H1 (cell line): ENCODE data around the gene FLT1. TPM values are rescaled to one million over a fixed set of nuclear protein-coding genes. Genes with fewer than 3 reads are reported as not detected.

Experiments
- CTCF ChIA-PET: fragments of 300-600 bp; sonication (Branson Sonifier 250); formaldehyde crosslinking; loops from one replicate; lab custom pipeline; 2021; ENCODE audit not compliant: partially characterized antibody; lab: Charles Lee
- POLR2A ChIA-PET: fragments of 300-600 bp; sonication (Branson Sonifier 250); formaldehyde crosslinking; loops from one replicate; lab custom pipeline; 2021; ENCODE audit warnings: inconsistent platforms; ENCODE audit not compliant: partially characterized antibody; lab: Charles Lee
- DNase-seq, 2 experiments: peaks; one replicate each; pipeline versions ENCODE4 v3.0.0 to v3.0.0-alpha.2; 2010 to 2022; ENCODE audit warnings: low spot score in 2 of 2, low read depth in 1 of 2, mixed read lengths in 1 of 2
- FAIRE-seq: peaks from 2 replicates; lab custom pipeline; 2011; peaks lifted over from hg19 to GRCh38; lab: Jason Lieb, UNC
- H2AFZ ChIP-seq: 2 replicates; pipeline ENCODE4 v1.8.1; 2012; ENCODE audit warnings: low read length, inconsistent platforms
- H2AK5ac ChIP-seq: 2 replicates; pipeline ENCODE4 v1.6.1; 2013; ENCODE audit warnings: low read depth, low read length
- H2BK120ac ChIP-seq: replicated peaks from 2 replicates; pipeline ENCODE3; 2013; ENCODE audit warnings: low read depth, low read length, inconsistent platforms
- H2BK12ac ChIP-seq: 2 replicates; pipeline ENCODE4 v1.6.1; 2013; ENCODE audit warnings: low read depth, low read length
- H2BK15ac ChIP-seq: 2 replicates; pipeline ENCODE4 v1.6.1; 2013; ENCODE audit warnings: low read length
- H2BK20ac ChIP-seq: 2 replicates; pipeline ENCODE4 v1.6.1; 2013; ENCODE audit warnings: low read length
- H2BK5ac ChIP-seq: 2 replicates; pipeline ENCODE4 v1.6.1; 2013; ENCODE audit warnings: low read depth, low read length
- H3K14ac ChIP-seq: 2 replicates; pipeline ENCODE4 v1.6.1; 2013; ENCODE audit warnings: inconsistent platforms; ENCODE audit not compliant: insufficient read length
- H3K18ac ChIP-seq: 2 replicates; pipeline ENCODE4 v1.6.1; 2013; ENCODE audit warnings: low read length; ENCODE audit errors: extremely low read depth
- H3K23ac ChIP-seq: 2 replicates; pipeline ENCODE4 v1.6.1; 2013; ENCODE audit warnings: inconsistent platforms; ENCODE audit not compliant: insufficient read length
- H3K23me2 ChIP-seq: 2 replicates; pipeline ENCODE4 v1.6.1; 2013; ENCODE audit warnings: low read depth, low read length
- H3K27ac ChIP-seq: 2 replicates; pipeline ENCODE4 v1.6.1; 2011; ENCODE audit warnings: low read depth, low read length, inconsistent platforms
- H3K27me3 ChIP-seq, 4 experiments: replicated peaks in 1 of 4; 1 replicate in 1 of 4; 2 replicates in 3 of 4; pipeline versions ENCODE4 v1.6.1 to v1.8.1; 2011 to 2013; ENCODE audit warnings: low read length in 3 of 4, mild to moderate bottlenecking in 3 of 4, inconsistent platforms in 2 of 4, mixed read lengths in 2 of 4, moderate library complexity in 1 of 4; ENCODE audit not compliant: control insufficient read depth in 3 of 4, insufficient read depth in 3 of 4; ENCODE audit errors: extremely low read depth in 1 of 4
- H3K36me3 ChIP-seq, 4 experiments: 2 replicates each; pipeline versions ENCODE4 v1.6.1 to v1.8.1; 2011 to 2013; ENCODE audit warnings: mild to moderate bottlenecking in 4 of 4, low read length in 3 of 4, moderate library complexity in 2 of 4, control low read depth in 1 of 4, inconsistent platforms in 1 of 4; ENCODE audit not compliant: insufficient read depth in 4 of 4, control insufficient read depth in 2 of 4
- H3K4ac ChIP-seq: replicated peaks from 2 replicates; pipeline ENCODE3; 2013; ENCODE audit warnings: low read length, low read depth, mixed read lengths, inconsistent platforms; ENCODE audit not compliant: insufficient read length
- H3K4me1 ChIP-seq, 4 experiments: replicated peaks in 1 of 4; 1 replicate in 1 of 4; 2 replicates in 3 of 4; pipeline versions ENCODE4 v1.6.1 to v1.8.1; 2011 to 2013; ENCODE audit warnings: low read length in 3 of 4, inconsistent platforms in 2 of 4, mixed read lengths in 1 of 4; ENCODE audit not compliant: insufficient read depth in 4 of 4, control insufficient read depth in 3 of 4
- H3K4me2 ChIP-seq, 2 experiments: 2 replicates each; pipeline versions ENCODE4 v1.6.1 to v1.8.1; 2011 to 2013; ENCODE audit warnings: low read depth in 2 of 2, low read length in 2 of 2, control low read depth in 1 of 2, inconsistent platforms in 1 of 2, mild to moderate bottlenecking in 1 of 2; ENCODE audit not compliant: insufficient read depth in 1 of 2
- H3K4me3 ChIP-seq, 4 experiments: fragments of 200-600, 300-600 bp in 1 of 4; sonication (generic), shearing (Covaris generic), sonication (Bioruptor Twin) in 1 of 4; 2 replicates each; pipeline versions ENCODE4 v1.5.1 to v1.8.1; 2011 to 2016; ENCODE audit warnings: low read length in 4 of 4, low read depth in 3 of 4, control low read depth in 2 of 4, inconsistent platforms in 2 of 4, mild to moderate bottlenecking in 2 of 4, mixed read lengths in 1 of 4, moderate library complexity in 1 of 4; ENCODE audit not compliant: insufficient read depth in 2 of 4; ENCODE audit errors: extremely low read depth in 1 of 4
- H3K56ac ChIP-seq: replicated peaks from 2 replicates; pipeline ENCODE3; 2013; ENCODE audit warnings: low read depth, mild to moderate bottlenecking, mixed read lengths, low read length, inconsistent platforms; ENCODE audit not compliant: insufficient read length
- H3K79me1 ChIP-seq: 2 replicates; pipeline ENCODE4 v1.6.1; 2013; ENCODE audit warnings: low read depth, low read length, control low read depth
- H3K79me2 ChIP-seq, 2 experiments: 2 replicates each; pipeline versions ENCODE4 v1.6.1 to v1.8.1; 2012 to 2013; ENCODE audit warnings: low read length in 2 of 2, mild to moderate bottlenecking in 2 of 2, inconsistent platforms in 1 of 2; ENCODE audit not compliant: insufficient read depth in 2 of 2, control insufficient read depth in 1 of 2
- H3K9ac ChIP-seq, 4 experiments: replicated peaks in 1 of 4; 1 replicate in 1 of 4; 2 replicates in 3 of 4; pipeline versions ENCODE4 v1.6.1 to v1.8.1; 2011 to 2013; ENCODE audit warnings: low read depth in 3 of 4, low read length in 3 of 4, control low read depth in 2 of 4, mild to moderate bottlenecking in 2 of 4, moderate library complexity in 2 of 4, inconsistent platforms in 1 of 4; ENCODE audit errors: extremely low read depth in 1 of 4
- H3K9me3 ChIP-seq, 2 experiments: 2 replicates each; pipeline versions ENCODE4 v1.6.1 to v1.8.1; 2012 to 2013; ENCODE audit warnings: mild to moderate bottlenecking in 2 of 2, moderate library complexity in 2 of 2, control low read depth in 1 of 2, inconsistent platforms in 1 of 2, low read depth in 1 of 2, low read length in 1 of 2, mixed read lengths in 1 of 2; ENCODE audit not compliant: insufficient read depth in 2 of 2
- H4K20me1 ChIP-seq, 2 experiments: replicated peaks in 1 of 2; 2 replicates each; pipeline versions ENCODE3 to v1.8.1; 2011 to 2013; ENCODE audit warnings: inconsistent platforms in 2 of 2, low read length in 2 of 2, mild to moderate bottlenecking in 1 of 2; ENCODE audit not compliant: insufficient read depth in 2 of 2, control insufficient read depth in 1 of 2
- H4K5ac ChIP-seq: 2 replicates; pipeline ENCODE4 v1.6.1; 2013; ENCODE audit warnings: low read length, low read depth, mixed read lengths, inconsistent platforms; ENCODE audit not compliant: insufficient read length
- H4K8ac ChIP-seq: 2 replicates; pipeline ENCODE4 v1.8.0; 2013; ENCODE audit warnings: mild to moderate bottlenecking, moderate library complexity, low read length, inconsistent platforms; ENCODE audit not compliant: insufficient read depth; ENCODE audit errors: extremely low read depth
- H4K91ac ChIP-seq: replicated peaks from 2 replicates; pipeline ENCODE3; 2013; ENCODE audit warnings: low read length, mixed read lengths, inconsistent platforms; ENCODE audit not compliant: insufficient read length
- BRCA1 ChIP-seq: IDR thresholded peaks from 2 replicates; pipeline ENCODE4 v1.6.1; 2012; ENCODE audit warnings: low read depth, low read length, improper control_type of control experiment
- CBX8 ChIP-seq: fragments of 300-800, 300-1000 bp; sonication (generic); IDR thresholded peaks from 2 replicates; pipeline ENCODE4 v1.7.1; 2016; ENCODE audit warnings: low read depth, low read length, borderline replicate concordance
- CTCF ChIP-seq, 3 experiments: IDR thresholded peaks; 1 replicate in 2 of 3; 2 replicates in 1 of 3; pipeline versions ENCODE4 v1.5.1 to v1.6.1; 2011; ENCODE audit warnings: low read length in 3 of 3, mild to moderate bottlenecking in 3 of 3, inconsistent platforms in 2 of 3, low read depth in 1 of 3, moderate library complexity in 1 of 3; ENCODE audit not compliant: insufficient read depth in 1 of 3; ENCODE audit errors: control extremely low read depth in 1 of 3
- JUN ChIP-seq: IDR thresholded peaks from 2 replicates; pipeline ENCODE4 v1.6.1; 2011; ENCODE audit warnings: low read depth, mild to moderate bottlenecking, improper control_type of control experiment, low read length
- RAD21 ChIP-seq, 2 experiments: IDR thresholded peaks in 1 of 2; conservative IDR thresholded peaks in 1 of 2; 2 replicates each; pipeline ENCODE4 v1.6.1; 2011; ENCODE audit warnings: low read depth in 2 of 2, low read length in 2 of 2, improper control_type of control experiment in 1 of 2, inconsistent platforms in 1 of 2, mild to moderate bottlenecking in 1 of 2, moderate library complexity in 1 of 2
- SP2 ChIP-seq: IDR thresholded peaks from 2 replicates; pipeline ENCODE4 v1.6.1; 2012; ENCODE audit warnings: mild to moderate bottlenecking, low read length, inconsistent platforms
- TAF1 ChIP-seq: IDR thresholded peaks from 2 replicates; pipeline ENCODE4 v1.6.1; 2011; ENCODE audit warnings: mild to moderate bottlenecking, low read depth, low read length
- TCF12 ChIP-seq: IDR thresholded peaks from 2 replicates; pipeline ENCODE4 v1.6.1; 2011; ENCODE audit warnings: low read depth, mild to moderate bottlenecking, low read length
- ZNF274 ChIP-seq: IDR thresholded peaks from 2 replicates; pipeline ENCODE4 v1.7.0; 2012; ENCODE audit warnings: low read length, borderline replicate concordance; ENCODE audit errors: extremely low read depth
- WGBS, 2 experiments: shearing (Covaris generic) in 1 of 2; methylation state at CpG; one replicate each; pipeline versions ENCODE4 v1.1.6 to v1.1.7; 2013 to 2015; ENCODE audit warnings: low lambda C conversion rate in 2 of 2, mixed read lengths in 2 of 2, inconsistent platforms in 1 of 2, low coverage in 1 of 2, missing lambda C conversion rate in 1 of 2; ENCODE audit not compliant: insufficient replicate concordance in 2 of 2, insufficient coverage in 1 of 2, insufficient read length in 1 of 2; ENCODE audit errors: extremely low coverage in 1 of 2, missing lambda C conversion rate in 1 of 2; 5-methylcytosine and 5-hydroxymethylcytosine counted together
- polyA plus RNA-seq, 7 experiments: library from polyadenylated mRNA; depleted of rRNA in 3 of 7; stranded (reverse) in 5 of 7; unstranded in 2 of 7; fragments of >200 nt in 5 of 7; fragments of 200-250 nt in 2 of 7; gene quantifications; 1 replicate in 5 of 7; 2 replicates in 1 of 7; 4 replicates in 1 of 7; pipeline versions ENCODE4 v1.2.1 to v1.2.3, GENCODE V29; 2011 to 2013; ENCODE audit warnings: missing spikeins in 2 of 7, mixed read lengths in 2 of 7
- total RNA-seq: library from RNA; stranded (reverse); fragmentation: NEBNext Ultra II Directional; extraction: Animal tissue kit (Norgen Biotek cat#: 25700); gene quantifications from 2 replicates; pipeline ENCODE4 v1.2.1, GENCODE V29; 2021
- TF ChIP-seq, protein P1 (sequence below): IDR thresholded peaks from 2 replicates; pipeline ENCODE4 v1.6.1; 2011; ENCODE audit warnings: low read depth, mild to moderate bottlenecking, low read length; ENCODE audit not compliant: insufficient read depth

Gene FLT1
- total and polyA plus RNA-seq, 2 of the 8 experiments (the other 6 are each of a cell fraction or from before 2014, with no cell fraction given) = 19.7 to 90.2 TPM

GRCh38 chr13:28466151-28466550 is 28.8 kb downstream of the FLT1 start:
- H3K23me2 ChIP-seq = no peaks in the 10 kb centered on the region
- CTCF ChIA-PET = no interaction called here
- TF ChIP-seq SP2 (no peak), TAF1 (no peak), JUN (no peak), RAD21 (IDR thresholded peaks at IDR 0.05 in 1 of 2, conservative IDR thresholded peaks at IDR 0.05 in 1 of 2; ENCODE audit: low read depth in 2 of 2, low read length in 2 of 2) (no peak), CBX8 (no peak), BRCA1 (no peak), ZNF274 (no peak), CTCF (IDR thresholded peaks at IDR 0.05; ENCODE audit: control extremely low read depth in 1 of 3, insufficient read depth in 1 of 3, low read depth in 1 of 3, low read length in 3 of 3) (no peak), TCF12 (no peak)
- TF ChIP-seq, protein P1, sequence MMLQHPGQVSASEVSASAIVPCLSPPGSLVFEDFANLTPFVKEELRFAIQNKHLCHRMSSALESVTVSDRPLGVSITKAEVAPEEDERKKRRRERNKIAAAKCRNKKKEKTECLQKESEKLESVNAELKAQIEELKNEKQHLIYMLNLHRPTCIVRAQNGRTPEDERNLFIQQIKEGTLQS = no peak

More at GRCh38 chr13:28466151-28466550, 28.8 kb downstream of the FLT1 start:
- no peaks in the 10 kb centered on the region for H3K27me3 ChIP-seq
- H3K14ac ChIP-seq = no peak overlapping the region
- no peak overlapping the region for H3K56ac ChIP-seq
- H4K91ac ChIP-seq = no peak overlapping the region
- H2BK120ac ChIP-seq = no peak overlapping the region
- FAIRE-seq (no peak), DNase-seq (no peak)
- H3K23ac ChIP-seq = no peak overlapping the region
- H3K4me3 ChIP-seq = no peak overlapping the region
- no peak overlapping the region for H2AK5ac ChIP-seq
- H3K4me1 ChIP-seq = peaks cover 0 to 8% (median 5%) of the 10 kb centered on the region in 4 experiments
- H3K4ac ChIP-seq = no peak overlapping the region
- no peak overlapping the region for H3K9ac ChIP-seq
- H3K18ac ChIP-seq = no peak overlapping the region
- H3K27ac ChIP-seq = no peak overlapping the region
- 0 out of 2 replicates have a peak, but pooled peaks cover 2% of the 10 kb centered on the region for H3K79me1 ChIP-seq
- peaks cover 0 to 55% of the 10 kb centered on the region in 2 experiments; a peak in 2 of 4 replicates for H3K79me2 ChIP-seq
- peaks cover 0 to 8% of the 10 kb centered on the region in 2 experiments for H4K20me1 ChIP-seq
- no peak overlapping the region for H4K8ac ChIP-seq
- H3K4me2 ChIP-seq = no peak overlapping the region
- H3K9me3 ChIP-seq = no peaks in the 10 kb centered on the region
- no peak overlapping the region for H2AFZ ChIP-seq
- POLR2A ChIA-PET = interaction anchor here (0.8 to 1.0 kb wide), 3 partner anchors 9 to 29 kb away, joined by 3 read pairs; partner anchors contain the start of gene FLT1
- no peak overlapping the region for H2BK15ac ChIP-seq
- WGBS, 2 experiments = 94% methylated on average over 3 of the region's 3 CpGs; no CpG with 5 or more reads in 1 of the 2 experiments
- H2BK5ac ChIP-seq = no peak overlapping the region
- H2BK12ac ChIP-seq = no peak overlapping the region
- H3K36me3 ChIP-seq = peaks cover 4 to 58% (median 34%) of the 10 kb centered on the region in 4 experiments; a peak in 6 of 8 replicates
- H4K5ac ChIP-seq = no peak overlapping the region
- H2BK20ac ChIP-seq = no peak overlapping the region
